Putamen (tissue), 1 donor: ENCODE data around the gene CADM2.

ENCODE experiments used
- DNase-seq: peaks from one replicate; pipeline ENCODE4 v3.0.0-alpha.2; 2016; ENCODE audit warnings: low spot score

Gene CADM2

GRCh38 chr3:85572426-85572825 lies 613.6 kb downstream of the CADM2 start:
- DNase-seq, result no peak

- DNase-seq, result no peak
Measured at GRCh38 chr3:85572978-85573377, 614.2 kb downstream of the CADM2 start.

GRCh38 chr3:85574006-85574705 lies 615.4 kb downstream of the CADM2 start:
- DNase-seq, result no peak

- peak; percentile 90 for DNase-seq
Measured at GRCh38 chr3:85576091-85576690, 617.4 kb downstream of the CADM2 start.

- peak; percentile 94 for DNase-seq
Measured at GRCh38 chr3:85576697-85577200, 618.0 kb downstream of the CADM2 start.

GRCh38 chr3:85584779-85585356 lies 626.1 kb downstream of the CADM2 start:
- no peak for DNase-seq

GRCh38 chr3:85586018-85586417 lies 627.2 kb downstream of the CADM2 start:
- DNase-seq, result no peak

GRCh38 chr3:85589145-85589544 lies 630.4 kb downstream of the CADM2 start:
- DNase-seq, result no peak

GRCh38 chr3:85591451-85591850 lies 632.7 kb downstream of the CADM2 start:
- peak; percentile 54 for DNase-seq

GRCh38 chr3:85592256-85592655 lies 633.5 kb downstream of the CADM2 start:
- DNase-seq, result no peak

GRCh38 chr3:85594676-85595075 lies 635.9 kb downstream of the CADM2 start:
- DNase-seq, result no peak

GRCh38 chr3:85603378-85603777 lies 644.6 kb downstream of the CADM2 start:
- no peak for DNase-seq

GRCh38 chr3:85604641-85605040 lies 645.9 kb downstream of the CADM2 start:
- no peak for DNase-seq

- no peak for DNase-seq
Measured at GRCh38 chr3:85605066-85605465, 646.3 kb downstream of the CADM2 start.

GRCh38 chr3:85626662-85627061 lies 667.9 kb downstream of the CADM2 start:
- DNase-seq, result no peak

GRCh38 chr3:85627932-85628331 lies 669.1 kb downstream of the CADM2 start:
- DNase-seq, result peak; percentile 34

- no peak for DNase-seq
Measured at GRCh38 chr3:85631070-85631469, 672.3 kb downstream of the CADM2 start.

GRCh38 chr3:85632921-85633320 lies 674.1 kb downstream of the CADM2 start:
- DNase-seq, result no peak

GRCh38 chr3:85652360-85652759 lies 693.6 kb downstream of the CADM2 start:
- DNase-seq, result no peak

GRCh38 chr3:85660451-85660850 lies 701.7 kb downstream of the CADM2 start:
- DNase-seq, result no peak

GRCh38 chr3:85662462-85662861 lies 703.7 kb downstream of the CADM2 start:
- no peak for DNase-seq

GRCh38 chr3:85667744-85668143 lies 709.0 kb downstream of the CADM2 start:
- DNase-seq, result no peak

- DNase-seq, result no peak
Measured at GRCh38 chr3:85670634-85671205, 711.9 kb downstream of the CADM2 start.
